HG03460 (cell line): Measurements from ENCODE around the gene POLL.
"Not testable (repeated sequence)": the region's sequence is repeated elsewhere in the genome, so short reads cannot be mapped to it uniquely, and the experiment has no call there.

Source experiments
- ATAC-seq: cut with Tn5 transposase; IDR thresholded peaks from one replicate; pipeline ENCODE4 v1.9.1; 2021; ENCODE audit not compliant: unreplicated experiment

The POLL gene

DNA sequence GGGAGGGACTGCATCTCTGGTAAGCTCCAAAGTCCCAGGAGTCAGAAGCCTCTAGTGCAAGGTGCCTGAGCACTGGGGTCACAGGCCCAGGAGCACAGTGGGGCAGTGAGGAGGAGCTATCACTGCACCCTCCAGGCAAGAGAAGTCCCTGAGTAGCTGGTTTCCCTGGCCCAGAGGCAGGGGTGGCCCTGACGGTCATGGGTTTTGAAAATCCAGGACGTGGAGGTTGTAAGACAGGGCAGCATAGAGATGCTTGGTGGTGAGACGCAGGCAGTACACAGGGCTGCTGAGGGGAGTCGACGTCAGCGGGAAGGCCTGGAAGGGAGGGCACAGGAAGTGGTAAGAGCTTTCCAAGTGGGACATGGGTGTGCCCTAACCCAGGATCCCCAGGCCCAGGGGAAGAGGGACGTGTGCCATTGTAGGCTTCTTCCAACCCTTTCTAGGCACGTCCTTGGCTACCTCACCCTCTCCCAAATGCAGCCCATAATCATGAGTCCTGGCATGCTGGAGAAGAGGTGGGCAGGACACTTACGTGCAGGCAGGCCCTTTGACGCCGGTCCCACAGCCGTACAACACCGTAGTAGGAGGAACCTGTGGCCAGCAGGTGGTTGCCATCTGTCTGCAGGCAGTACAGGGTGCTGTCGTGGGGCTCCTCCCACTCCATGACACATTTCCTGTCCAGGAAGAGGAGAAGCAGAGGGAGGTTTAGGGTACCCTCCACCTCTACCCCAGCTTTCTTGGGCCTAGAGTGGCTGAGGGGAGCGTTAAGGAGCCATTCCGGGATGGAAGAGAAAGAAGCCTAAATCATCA, 23.2 kb upstream of the POLL start:
- ATAC-seq, result no peak

DNA sequence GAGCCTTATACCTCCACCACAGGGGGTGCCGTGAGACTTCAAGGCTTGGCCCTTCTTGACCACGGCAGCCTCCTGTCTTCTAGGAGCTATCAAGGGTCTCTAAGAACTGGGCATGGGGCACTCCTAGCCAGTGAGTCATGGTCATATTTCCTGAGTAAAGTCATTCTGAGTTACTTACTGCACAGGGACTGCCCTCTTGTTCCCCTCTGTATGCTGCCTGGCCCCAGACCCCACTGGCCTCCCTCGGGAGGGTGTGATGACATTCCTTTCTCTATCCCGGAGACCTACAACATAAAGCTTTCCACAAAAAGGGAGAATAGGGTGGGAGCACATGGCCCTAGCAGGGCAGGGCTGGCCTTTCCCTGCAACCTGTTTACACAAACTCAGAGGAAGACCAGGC, 21.4 kb upstream of the POLL start:
- no peak for ATAC-seq

DNA sequence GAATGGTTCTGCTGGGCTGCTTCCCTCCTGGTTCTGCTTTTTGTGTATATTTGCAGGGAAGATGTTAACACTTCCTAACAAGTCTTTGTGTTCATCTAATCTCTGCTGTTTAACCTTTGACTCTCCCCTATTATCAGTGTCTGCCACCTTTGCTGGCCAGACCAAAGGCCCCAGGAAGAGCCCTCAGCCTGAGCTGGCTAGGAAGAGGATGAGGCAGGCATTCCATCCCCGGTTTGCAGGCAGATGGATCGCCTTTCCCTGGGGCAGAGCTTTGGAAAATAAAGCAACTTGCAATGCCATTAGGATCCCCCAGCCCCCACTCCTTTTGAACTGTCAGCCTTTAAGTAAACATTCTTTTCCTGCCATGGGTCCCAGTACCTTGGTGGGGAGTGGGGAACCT, 19.1 kb upstream of the POLL start:
- ATAC-seq, result no peak

DNA sequence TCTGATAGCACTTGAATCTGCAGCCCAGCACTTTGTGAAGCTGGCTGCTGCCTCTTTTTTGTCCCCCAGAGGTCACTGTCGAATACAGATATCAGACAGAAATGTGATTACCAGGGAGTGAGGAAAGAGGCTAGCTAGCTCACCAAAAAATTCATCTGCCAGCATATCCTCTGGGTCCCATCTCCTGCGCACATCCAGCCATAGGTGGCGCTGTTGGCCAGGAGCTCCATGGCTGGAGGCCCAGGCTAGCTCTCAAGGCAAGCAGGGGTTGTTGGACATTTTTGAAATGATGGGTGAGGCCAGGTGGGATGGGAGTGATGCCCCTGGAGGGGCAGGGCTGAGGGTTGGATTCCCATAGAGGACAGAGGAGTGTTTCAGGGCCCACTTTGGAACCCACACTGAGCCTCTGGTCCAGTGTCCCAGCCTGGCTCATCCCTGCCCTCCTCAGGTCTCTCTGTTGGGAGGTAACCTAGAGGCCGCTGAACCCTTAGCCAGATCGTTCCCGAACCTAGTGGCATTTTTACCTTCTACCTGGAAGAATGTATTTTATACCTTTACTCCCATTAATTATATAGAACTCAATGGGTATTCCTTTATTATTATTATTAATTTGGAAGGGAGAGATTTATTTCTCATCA, 14.8 kb upstream of the POLL start:
- ATAC-seq, result peak; percentile 61

DNA sequence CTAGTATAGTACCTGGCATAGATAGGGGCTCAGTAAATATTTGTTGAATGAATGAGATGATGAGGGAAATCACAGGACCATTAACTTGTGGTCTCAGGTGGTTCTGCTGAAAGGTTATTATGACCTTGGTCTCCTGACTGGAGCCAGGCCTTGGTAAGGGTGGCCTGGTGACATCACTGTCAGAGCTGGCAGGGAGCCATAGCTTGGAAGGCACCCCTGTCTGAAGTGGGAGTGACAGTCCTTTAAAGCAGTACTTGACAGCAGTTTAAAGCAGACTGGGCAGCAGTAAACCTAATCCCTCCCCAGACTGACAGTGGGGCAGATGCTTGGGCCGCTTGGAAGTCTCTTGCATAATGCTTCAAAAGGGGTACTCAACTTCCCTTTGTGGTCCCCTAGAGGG, 13.5 kb upstream of the POLL start:
- no peak for ATAC-seq

DNA sequence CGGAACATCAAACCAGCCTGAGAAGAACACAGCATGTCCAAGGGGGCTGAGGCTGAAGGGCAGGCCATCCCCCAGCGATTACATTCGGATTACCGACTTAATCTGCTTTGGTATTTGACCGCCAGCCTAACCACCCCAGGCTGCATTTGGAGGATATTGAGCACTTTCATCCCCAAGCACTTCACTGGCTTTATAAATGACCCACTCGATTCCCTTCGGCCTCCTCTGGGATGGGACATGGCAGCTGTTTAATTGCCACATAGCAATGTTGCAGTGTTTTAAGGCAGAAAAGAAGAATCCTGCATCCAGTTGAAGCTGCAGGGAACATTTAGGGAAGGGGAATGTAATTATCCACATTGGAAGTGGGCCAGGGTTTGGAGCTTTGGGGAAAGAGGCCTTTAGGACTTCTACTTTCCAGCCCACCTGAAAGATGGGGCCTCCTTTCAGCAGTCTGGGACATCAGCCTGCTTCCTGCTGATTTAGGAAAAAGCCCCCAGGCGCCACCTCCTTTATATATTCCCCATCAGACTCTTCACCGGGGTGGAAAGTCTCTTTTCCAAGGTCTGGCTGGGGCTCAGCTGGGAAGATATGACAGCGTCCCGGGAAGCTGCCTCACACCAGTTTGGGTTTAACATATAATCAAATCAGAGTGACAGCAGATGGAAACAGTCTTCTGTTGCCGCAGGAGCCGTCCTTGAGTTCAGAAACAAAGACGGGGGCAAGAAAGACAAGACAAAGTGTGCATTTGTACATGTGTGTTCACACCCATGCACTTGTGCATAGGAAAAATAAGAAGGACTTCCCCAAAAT, 9.2 kb upstream of the POLL start:
- ATAC-seq, result no peak

DNA sequence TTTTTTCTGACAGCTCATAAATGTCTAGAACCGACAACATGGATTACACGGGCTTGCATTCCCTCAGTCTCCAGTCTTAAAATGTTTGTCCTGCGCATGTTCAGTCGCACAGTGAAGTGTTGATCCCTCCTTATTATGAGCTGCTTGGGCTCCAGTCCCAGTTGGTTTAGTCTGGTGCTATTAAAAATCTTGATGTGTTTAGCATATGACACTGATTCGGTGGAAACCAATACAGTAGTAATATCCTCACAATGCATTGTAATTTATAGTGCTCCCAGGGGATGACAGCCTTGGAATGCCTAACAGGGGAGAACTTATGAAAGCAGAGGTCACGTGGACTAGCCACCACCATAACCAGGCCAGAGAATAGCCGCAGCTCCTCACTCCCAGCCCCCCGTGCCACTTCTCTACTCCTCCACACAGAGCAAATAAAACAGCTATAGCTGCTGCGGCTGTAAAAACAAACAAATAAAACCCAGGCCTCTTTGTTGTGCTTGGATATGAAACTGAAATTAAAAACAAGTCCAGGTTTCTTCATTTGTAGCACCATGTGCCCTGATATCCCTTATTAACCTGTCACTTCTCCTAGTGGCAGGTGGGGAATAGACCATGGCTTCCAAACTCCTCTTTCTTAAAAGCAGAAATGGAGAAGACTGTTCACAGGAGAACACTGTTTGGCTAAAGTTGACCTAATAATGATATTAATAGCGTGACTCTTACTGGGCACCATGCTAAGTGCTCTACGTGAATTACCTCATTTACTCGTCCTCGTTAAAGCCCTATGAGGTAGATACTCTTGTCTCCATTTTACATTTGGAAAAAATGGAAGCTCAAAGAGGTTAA, 7.8 kb upstream of the POLL start:
- no peak for ATAC-seq

DNA sequence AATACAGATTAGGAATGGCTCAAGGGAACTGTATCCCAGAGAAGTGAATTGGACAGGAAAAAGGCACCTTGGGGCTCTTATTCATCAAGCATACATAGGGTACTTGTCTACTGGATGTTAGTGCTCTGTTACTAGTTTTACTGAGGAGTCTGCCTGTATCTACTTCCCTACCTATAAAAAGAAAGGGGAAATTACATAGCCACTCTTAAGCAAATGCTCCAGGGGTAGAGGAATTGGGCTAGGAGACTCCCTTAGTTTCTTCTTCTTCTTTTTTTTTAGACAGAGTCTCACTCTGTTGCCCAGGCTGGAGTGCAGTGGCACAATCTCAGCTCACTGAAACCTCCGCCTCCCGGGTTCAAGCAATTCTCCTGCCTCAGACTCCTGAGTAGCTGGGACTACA, 5.3 kb upstream of the POLL start:
- ATAC-seq, result not testable (repeated sequence)

DNA sequence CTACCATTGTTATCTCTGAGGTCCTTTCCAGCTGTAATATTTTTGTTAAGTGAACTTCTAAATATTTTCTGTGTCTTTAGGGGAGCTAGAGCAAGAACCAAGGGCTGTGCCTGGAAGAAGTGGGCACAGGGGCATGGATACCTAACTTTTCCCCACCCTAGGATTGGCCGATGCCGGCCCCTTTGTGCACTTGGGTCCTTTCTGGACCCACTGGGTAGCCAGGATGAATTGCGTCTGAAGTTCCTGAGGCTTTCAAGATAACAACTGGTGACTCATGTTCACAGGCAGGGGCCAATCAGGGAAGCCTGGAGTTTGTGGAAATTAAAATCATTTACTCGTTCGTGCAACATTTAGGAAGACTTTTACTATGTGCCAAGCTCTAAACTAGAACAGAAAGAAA, 822 bp upstream of the POLL start:
- no peak for ATAC-seq

DNA sequence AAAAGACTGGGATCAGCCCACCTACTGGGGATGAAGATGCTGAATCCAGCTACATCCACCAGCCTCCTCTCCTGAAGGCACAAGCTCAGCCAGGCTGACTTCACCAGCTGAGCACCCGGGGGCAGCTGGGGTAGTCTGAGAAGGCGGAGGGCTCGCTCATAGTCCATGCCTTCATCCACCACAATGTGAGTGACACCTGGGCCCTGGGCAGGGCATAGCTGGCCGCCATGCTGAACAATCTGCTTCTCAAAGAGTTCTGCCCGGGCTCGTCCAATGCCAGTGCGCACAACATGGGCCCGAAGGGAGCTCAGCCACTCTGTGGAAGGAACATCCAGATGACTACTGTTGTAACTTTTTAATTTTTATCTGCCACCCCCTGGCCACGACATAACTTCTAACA, 2.2 kb downstream of the POLL start:
- ATAC-seq, result no peak

DNA sequence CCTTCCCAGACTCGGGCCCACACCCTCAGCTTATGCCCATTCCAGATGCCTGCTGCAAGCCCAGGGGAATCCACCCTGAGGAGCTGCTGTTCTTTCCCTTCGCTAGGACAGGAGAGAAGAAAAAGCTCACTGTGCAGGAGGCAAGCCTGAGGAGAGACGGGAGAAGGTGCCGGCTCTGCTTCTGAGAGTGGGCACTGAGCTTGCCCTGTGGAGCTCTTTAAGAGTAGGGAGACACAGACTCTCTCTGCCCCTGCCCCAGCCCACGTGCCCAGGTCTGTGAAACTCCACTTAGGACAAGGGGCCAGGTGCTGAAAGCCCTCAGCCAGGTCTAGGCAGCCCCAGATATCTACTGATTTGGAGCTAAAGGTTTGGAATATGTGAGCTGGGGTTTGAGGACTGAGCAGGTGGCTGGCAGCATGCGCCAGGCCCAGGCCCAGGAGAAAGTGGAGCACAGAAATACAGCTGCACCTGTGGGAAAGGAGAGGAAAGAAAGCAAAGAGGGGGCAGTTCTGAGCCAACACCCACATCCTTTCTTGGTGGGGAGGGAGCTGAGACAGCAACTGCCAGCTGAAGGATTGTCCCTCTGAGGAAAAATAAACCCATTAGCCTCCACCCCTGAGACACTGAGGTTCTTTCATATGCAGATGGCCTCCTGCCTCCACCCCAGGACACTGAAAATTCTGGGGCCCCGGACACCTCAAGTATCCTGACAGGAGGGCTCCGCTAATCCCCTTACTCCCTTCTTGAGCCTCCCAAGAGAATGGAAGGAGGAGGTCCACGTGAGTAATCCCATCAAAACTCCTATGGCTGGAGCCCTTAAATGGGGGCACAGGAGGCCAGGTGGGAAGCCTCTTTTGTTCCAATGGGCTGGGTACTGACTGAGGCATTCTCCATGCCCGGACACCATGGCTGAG, 7.3 kb downstream of the POLL start:
- ATAC-seq, result no peak

DNA sequence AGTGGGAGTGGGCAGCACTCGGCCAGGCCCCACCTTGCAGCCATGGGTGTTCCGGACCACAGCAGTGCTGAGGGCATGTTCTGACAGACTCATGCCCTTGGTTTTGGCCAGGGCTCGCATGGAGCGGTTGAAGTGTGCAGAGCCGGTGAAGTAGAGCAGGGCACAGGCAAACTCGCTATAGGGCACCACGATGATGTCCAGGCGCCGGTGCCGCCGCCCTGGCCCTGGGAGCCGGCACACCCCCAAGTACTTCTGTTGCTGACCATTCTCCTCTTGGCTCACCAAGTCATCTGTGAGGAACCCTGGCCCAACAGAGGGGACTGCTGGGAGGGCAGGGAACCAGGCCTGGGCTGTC, 8.6 kb downstream of the POLL start:
- no peak for ATAC-seq

DNA sequence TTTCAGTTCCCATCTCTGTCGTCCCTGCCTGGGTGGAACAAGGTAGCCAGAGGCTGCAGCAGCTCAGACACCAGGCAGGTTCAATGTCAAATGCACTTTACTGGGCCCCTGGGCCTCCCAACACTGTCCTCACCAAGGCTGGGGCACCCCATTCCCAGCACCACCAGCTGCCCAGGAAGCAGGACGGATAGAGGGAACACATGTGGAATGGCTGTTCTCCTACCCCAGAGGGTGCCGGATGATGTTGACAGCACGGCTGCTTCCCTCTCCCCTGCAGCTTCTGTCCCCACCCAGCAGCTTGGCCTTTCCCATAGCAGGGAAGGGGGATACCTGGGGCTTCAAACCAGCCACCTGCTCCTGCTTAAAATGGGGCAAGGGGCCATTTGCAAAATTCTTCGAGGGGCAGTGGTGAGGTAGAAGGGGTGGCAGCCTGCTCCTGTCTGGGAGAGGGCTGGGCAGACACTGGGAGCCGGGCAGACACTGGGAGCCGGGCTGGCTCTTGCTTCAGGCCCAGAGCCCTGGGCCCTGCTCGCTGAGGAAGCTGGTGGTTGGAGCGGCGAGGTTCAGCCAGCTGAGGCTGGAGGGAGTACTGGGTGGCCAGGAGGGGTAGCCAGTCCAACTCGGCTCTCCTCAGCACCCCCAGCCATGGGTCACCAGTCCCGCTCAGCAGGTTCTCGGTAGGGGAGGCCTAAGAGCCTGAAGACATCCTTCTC, 9.1 kb downstream of the POLL start:
- no peak for ATAC-seq

DNA sequence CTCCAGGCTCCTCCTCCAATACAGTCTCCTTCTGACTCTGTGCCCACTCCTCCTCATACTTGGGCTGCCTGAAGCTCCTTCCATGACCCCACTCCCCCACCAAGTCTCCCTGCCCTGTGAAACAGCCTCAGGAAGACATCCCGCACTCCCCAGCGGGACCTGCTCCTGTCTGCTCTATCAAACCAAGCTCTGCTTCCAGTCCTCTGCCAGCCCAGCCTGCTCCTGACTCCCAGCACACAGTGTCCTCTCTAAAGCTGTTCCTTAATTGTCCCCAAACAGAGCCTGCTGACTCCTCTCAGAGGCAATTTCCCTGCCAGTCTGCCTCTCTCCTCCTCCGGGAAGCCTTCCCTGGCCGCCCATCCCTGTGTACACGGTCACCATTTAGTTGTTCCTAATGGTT, 9.9 kb downstream of the POLL start:
- ATAC-seq, result no peak

DNA sequence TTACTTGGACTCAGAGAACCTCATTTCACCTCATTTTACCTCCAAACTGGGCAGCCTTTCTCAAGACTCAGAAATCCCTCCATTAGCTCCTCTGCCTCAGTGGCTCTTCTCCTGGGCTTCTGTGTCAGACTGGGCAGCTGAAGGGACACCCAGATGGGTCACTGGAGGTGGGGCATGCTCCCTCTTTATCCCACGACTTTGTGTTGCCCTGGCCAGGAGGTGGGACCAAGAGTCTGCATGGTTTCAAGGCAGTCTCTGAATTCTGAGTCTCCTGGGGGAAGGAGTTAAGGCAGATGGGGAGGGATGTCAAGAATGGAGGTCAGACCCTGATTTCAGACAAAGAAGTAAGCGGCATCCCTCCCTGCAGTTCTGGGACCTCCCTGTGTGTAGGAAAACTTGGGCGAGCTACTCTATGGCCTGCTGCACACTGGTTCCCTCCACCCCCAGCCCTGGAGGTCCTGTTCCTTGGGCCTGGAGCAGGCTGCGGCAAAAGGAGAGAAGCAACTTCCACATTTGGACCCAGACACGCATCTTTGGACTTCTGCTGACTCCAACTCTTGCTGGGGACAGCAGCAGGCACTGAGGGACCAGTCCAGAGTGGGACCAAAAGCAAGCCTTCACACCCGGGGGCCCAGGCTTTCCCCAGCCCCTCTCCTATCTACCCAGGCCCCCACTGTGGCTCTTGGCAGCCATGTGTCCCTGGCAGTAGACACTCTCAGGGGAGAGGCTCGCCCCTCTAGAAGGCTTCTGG, 10.8 kb downstream of the POLL start:
- ATAC-seq, result no peak

DNA sequence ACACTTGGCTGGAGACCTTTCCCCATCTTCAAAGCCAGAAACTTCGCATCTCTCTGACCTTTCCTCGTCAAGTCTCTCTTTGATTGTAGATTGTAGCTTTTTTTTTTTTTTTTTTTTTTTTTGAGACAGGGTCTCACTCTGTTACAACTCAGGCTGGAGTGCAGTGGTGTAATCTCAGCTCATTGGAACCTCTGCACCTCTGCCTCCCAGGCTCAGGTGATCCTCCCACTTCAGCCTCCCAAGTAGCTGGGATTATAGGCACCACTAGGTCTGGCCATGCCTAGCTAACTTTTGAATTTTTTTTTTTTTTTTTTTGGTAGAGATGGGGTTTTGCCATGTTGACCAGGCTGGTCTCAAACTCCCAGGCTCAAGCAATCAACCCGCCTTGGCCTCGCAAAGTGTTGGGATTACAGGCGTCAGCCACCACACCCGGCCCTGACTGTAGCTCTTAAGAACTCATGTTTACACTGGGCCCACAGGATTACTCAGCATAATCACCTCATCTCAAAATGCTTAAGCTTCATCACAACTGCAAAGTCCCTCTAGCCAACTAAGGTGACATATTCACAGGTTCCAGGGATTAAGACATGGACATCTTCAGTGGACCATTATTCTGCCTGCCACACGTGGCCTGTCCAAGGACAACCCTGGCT, 11.7 kb downstream of the POLL start:
- no peak for ATAC-seq

DNA sequence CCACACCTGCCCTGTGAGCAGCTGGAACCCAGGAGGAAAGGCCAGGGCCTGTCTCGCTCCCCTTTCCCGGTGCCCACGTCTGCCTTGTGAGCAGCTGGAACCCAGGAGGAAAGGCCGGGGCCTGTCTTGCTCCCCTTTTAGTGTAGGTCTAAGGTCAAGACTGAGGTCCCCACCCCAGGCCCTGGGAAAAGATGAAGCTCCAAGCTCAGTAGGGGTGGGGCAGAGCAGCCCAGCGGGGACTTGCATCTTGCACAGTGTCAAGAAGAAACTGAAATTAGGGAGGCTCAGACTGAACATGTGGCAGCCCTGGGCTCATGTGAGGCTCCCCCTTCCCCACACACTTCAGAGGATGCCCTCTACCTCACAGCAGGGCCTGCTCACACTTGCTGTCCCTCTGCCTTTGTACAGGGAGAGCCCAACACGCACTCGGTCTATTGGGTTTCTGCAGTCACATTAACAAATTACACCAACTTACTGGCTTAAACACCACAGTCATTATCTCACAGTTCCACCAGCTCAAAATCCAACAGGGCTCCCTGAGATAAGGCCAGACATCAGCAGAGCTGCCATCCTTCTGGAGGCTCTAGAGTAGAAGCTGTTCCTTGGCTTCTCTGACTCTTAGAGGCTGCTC, 12.4 kb downstream of the POLL start:
- ATAC-seq, result no peak

DNA sequence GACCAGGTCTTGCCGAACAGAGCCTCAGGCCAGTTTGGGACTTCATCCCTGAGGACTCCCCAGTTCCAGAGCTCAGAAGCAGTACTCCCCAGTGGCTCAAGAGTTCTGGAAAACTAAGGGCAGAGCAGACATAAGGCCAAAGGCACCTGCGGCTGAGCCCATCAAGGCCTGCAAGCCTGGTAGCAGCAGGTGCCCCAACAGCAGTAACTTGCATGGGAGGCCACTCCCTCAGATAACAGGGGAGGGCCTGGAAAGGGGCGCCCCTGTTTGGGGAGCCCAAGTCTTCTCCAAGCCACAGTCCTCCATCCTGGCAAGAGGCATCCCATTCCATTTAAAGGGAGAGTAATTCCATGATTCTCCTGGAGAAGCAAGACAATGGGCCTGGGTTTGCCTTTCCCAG, 13.0 kb downstream of the POLL start:
- no peak for ATAC-seq
